AG09319 (cell line): ENCODE measurements around the gene MXD4.

Experiments used
- DNase-seq: peaks from one replicate; pipeline ENCODE4 v3.0.0-alpha.2; 2010; ENCODE audit warnings: low read depth; ENCODE audit errors: extremely low read depth
- TF ChIP-seq, protein P1 (sequence below): IDR thresholded peaks from 2 replicates; pipeline ENCODE4 v1.5.1; 2011; ENCODE audit warnings: low read depth, mild to moderate bottlenecking, inconsistent platforms, low read length, moderate library complexity

MXD4 gene

DNA sequence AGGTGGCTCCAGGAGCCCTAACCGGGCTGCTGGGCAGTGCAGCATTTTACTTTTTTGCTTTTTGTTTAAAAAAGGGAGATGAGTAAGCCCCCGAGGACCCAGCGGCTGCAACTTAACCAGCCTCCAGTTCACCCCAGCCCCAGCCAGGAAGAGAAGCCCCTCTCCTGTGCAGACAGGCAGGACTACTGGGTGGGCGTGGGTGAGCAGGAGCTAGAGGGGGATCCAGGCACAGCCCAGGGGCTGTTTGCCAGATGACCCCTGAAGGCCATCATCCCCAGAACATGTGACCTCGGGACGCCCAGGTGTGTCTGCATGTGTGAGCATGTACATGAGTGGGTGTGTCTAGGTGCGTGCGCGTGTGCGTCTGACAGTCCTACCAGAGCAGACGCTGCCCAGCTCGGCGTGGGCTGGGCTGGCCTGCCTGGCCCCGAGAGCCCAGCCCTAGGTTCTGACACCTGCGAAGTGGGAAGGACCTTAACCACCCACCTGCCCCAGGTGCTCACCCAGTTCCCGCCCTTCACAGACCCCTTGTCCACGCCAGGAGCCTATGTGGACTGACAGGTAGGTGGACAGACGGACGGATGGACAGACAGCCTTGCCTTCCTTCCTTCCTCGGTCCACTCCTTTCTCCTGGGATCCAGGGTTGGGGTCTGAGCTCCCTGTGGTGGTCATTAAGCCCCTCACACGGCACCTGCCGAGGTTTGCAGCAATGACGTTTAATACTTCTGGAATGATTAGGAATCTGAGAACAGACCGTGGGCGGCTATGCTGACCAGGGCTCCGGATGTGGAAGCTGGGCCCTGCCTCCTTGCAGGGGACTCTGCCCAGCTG is 12.2 kb downstream of the MXD4 start:
- no peak for DNase-seq
- TF ChIP-seq, protein P1, sequence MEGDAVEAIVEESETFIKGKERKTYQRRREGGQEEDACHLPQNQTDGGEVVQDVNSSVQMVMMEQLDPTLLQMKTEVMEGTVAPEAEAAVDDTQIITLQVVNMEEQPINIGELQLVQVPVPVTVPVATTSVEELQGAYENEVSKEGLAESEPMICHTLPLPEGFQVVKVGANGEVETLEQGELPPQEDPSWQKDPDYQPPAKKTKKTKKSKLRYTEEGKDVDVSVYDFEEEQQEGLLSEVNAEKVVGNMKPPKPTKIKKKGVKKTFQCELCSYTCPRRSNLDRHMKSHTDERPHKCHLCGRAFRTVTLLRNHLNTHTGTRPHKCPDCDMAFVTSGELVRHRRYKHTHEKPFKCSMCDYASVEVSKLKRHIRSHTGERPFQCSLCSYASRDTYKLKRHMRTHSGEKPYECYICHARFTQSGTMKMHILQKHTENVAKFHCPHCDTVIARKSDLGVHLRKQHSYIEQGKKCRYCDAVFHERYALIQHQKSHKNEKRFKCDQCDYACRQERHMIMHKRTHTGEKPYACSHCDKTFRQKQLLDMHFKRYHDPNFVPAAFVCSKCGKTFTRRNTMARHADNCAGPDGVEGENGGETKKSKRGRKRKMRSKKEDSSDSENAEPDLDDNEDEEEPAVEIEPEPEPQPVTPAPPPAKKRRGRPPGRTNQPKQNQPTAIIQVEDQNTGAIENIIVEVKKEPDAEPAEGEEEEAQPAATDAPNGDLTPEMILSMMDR, result no peak

DNA sequence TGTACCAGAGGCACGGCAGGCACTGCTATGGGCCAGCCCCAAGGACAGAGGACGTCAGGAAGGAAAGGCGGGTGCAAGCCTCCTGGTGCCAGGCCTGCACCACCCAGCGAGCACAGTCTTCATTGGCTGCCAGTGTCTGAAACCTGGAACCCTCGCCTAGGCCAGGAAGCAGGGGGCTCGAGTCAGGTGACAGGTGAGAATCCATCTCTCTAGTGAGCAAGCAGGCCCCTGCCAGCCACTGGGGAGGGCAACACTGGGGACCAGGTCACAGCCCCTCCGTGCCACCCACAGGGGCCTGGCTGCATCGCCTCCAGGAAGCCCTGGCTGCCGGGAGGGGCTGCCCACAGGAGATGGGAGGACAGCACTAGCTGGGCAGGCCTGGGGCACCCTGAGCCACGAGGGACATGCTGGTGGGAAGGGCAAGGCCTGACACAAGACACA is 13.1 kb downstream of the MXD4 start:
- TF ChIP-seq, protein P1, result no peak
- DNase-seq, result no peak

DNA sequence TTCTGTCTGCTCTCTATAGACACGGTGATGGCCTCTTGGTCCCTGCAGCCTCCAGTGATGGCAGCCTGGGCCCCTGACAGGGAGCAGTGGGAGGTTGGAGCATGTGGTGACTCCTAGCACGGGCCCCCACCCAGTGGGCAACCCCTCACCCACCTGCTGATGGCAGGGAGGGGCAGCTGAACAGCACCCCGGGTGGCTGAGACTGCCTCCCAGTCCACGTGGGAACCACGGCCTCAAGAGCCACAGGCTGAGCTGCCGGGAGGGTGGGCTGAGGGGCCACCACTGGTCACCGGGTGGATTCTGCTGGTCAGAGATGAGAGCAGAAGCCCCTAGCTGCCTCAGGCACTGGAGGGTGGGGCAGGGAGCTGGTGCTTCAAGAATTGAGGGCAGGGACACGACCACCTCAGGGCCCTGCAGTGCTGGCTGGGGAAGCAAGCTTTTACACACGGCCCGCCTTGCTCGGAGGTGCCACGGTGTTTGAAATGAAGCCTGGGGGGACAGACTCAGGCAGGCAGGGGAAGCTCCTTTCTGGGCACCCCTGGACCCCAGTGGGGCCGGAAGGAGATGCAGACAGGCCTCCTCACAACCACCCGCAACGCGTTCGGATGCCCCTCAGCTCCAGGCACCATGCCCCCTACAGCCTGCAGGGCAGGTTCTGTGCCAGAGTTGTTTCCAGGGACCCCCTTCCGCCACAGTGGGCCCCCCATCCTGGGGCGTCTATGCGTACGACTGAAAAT is 13.7 kb downstream of the MXD4 start:
- DNase-seq, result no peak
- TF ChIP-seq, protein P1, result no peak

DNA sequence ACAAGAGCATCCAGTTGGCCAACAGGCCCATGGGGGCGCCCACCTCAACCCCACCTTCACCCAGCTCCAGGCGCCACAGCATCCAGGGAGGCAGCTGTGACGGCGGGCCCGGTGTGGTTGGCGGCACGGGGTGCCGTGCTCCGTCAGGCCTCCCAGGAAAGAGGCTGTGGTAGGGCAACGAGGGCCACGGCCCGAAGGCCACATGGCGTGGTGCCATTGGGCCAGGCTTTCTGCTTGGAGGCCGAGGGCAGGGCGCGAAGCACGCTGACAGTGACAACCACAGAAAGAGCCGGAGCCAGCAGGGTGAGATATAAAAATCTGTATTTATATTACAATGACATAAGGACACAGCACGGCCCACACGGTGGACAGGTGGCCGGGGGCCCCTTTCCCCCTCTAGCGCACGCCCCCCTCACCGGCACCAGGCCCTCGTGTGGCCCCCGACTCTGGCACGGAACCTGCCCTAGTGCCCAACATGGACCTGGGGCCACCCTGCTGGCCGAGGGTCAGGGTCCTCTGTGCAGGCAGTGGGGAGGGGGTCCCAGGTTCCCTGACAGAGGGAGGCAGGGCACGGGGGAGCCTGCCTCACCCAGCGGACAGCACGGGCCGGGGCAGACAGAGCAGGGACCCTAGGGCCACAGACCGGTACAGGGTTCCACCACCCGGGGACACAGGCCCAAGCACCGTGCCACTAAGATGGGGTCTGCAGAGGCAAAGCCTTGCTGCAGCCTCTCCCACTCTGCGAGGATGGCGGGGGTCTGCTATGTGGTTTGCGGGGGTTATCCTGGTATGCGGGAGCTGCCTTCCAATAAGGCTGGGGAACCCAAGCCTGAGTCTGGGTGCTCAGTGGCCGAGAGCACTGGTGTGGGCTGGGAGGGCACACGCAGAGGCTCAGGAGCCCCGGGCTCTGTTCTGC is 14.5 kb downstream of the MXD4 start:
- TF ChIP-seq, protein P1, result no peak
- DNase-seq, result no peak

DNA sequence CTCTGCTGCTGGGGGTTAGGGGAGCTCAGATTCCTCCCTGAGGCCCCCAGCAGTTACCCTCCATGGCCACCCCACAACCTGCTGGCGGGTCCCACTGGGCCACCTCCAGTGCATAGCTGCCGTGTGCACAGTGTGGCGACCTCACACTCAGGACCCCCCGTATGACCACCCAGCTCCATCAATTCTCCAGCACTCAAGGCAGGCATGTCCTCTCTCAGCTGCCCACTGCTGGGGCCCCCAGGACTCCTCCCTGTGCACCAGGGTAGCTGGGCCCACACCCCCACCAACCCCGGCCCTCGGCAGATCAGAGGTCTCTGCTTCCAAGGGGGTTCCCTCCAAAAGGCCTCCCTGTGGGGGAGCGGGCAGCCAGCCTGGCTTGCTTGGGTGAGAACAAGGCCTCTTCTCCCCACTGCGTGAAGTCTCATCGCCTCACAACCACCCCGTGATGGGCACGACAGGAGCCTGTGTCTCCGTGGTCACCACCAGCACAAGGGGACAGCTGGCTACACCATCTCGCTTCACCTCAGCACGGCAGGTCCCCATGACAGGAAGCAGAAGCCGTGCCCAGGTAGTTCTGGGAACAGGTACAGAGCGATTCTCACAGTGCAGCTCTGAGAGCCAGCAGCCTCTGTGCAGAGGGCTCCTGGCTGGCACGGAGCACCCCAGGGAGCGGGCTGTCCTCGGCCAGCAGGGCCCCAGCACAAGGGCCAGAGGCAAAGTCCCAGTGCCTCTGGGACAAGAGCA is 15.4 kb downstream of the MXD4 start:
- no peak for DNase-seq
- TF ChIP-seq, protein P1, result no peak

DNA sequence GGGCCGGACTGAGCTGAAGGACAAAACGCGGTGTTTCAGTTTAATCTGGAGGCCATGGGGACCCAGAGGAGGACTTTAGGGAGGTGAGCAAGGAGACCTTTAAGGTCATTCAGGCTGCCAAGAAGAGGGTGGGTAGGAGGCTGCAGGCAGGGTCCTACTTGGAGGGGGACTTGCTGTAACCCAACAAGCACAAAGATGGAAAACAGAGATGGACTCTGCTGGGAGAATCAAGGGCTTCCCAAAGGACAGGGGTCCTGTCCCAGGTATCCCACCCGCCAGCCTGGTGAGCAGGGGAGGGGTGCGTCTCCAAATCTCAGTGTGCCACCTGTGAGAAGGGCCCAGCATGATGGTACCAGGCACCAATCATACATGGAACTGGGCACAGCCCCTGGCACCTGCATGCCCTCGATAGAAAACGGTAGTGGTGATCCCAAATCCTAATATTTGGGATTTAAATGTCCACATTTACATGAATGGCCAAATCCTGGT is 16.1 kb downstream of the MXD4 start:
- TF ChIP-seq, protein P1, result no peak
- no peak for DNase-seq
